Breast epithelium (tissue), 4 donors: ENCODE results near the gene FXYD1. TPM values are rescaled to one million over a fixed set of nuclear protein-coding genes. Genes with fewer than 3 reads are reported as not detected.
A peak's percentile ranks its signal among the peaks of the same experiment; 100 is the strongest.

Source experiments
- DNase-seq, 2 donors: peaks; one replicate each; pipeline ENCODE4 v3.0.0-alpha.2; 2019; ENCODE audit warnings: low spot score in 2 of 2
- H3K27ac ChIP-seq, 2 donors: fragments of 200-600 bp; sonication (generic) in 1 of 2; one replicate each; pipeline ENCODE4 v1.5.1; 2016 to 2019; ENCODE audit warnings: mild to moderate bottlenecking in 1 of 2
- H3K27me3 ChIP-seq, 2 donors: fragments of 200-600 bp; sonication (generic) in 1 of 2; one replicate each; pipeline versions ENCODE4 v1.5.1 to v1.6.0; 2017 to 2019; ENCODE audit warnings: control low read depth in 1 of 2, mild to moderate bottlenecking in 1 of 2
- H3K36me3 ChIP-seq: fragments of 200-600 bp; one replicate; pipeline ENCODE4 v1.5.1; 2019
- H3K4me1 ChIP-seq, 2 donors: fragments of 200-600 bp; sonication (generic); one replicate each; pipeline ENCODE4 v1.5.1; 2016 to 2019; ENCODE audit warnings: control low read depth in 1 of 2
- H3K4me3 ChIP-seq, 3 donors: fragments of 200-600 bp; sonication (generic); 1 replicate in 2 of 3; 2 replicates in 1 of 3; pipeline ENCODE4 v1.5.1; 2016 to 2019; ENCODE audit warnings: mild to moderate bottlenecking in 3 of 3, moderate library complexity in 2 of 3
- H3K9me3 ChIP-seq, 2 donors: fragments of 200-600 bp; sonication (generic) in 1 of 2; one replicate each; pipeline ENCODE4 v1.5.1; 2016 to 2019; ENCODE audit warnings: control low read depth in 1 of 2
- CTCF ChIP-seq, 3 donors: fragments of 450-650 bp; IDR thresholded peaks; one replicate each; pipeline ENCODE4 v1.5.1; 2016 to 2017; ENCODE audit warnings: antibody characterized with exemption in 3 of 3, mild to moderate bottlenecking in 3 of 3, moderate library complexity in 3 of 3
- POLR2A ChIP-seq: fragments of 450-650 bp; IDR thresholded peaks from one replicate; pipeline ENCODE4 v1.6.1; 2016; ENCODE audit warnings: antibody characterized with exemption, mild to moderate bottlenecking, moderate library complexity
- POLR2AphosphoS5 ChIP-seq, 3 donors: sonication (generic); formaldehyde crosslinking; IDR thresholded peaks; one replicate each; pipeline ENCODE4 v1.6.1; 2017; ENCODE audit warnings: antibody characterized with exemption in 3 of 3
- intact Hi-C: fragments of 100-400 bp; cut with DNase I; formaldehyde crosslinking; loops from one replicate; pipeline ENCODE4 v1.15.1; 2023; ENCODE audit warnings: low total_unique reads
- total RNA-seq, 3 donors: library from RNA; depleted of rRNA; stranded (reverse); fragments of >200 nt; gene quantifications; one replicate each; pipeline ENCODE4 v1.1.0, GENCODE V29; 2016

Gene FXYD1
- total RNA-seq, 3 donors from 2014 or later: 15.5 to 75.5 (median 34.7) TPM

- TF ChIP-seq POLR2AphosphoS5 (IDR thresholded peaks at IDR 0.05) (no peak), CTCF (IDR thresholded peaks at IDR 0.05) (no peak), POLR2A (no peak)
- Histone ChIP-seq H3K27ac (peak overlapping the region in 1 of 2 donors; percentile 25), H3K27me3 (no peaks in the 10 kb centered on the region), H3K4me3 (no peak overlapping the region), H3K4me1 (peaks cover 0 to 5% of the 10 kb centered on the region in 2 donors), H3K36me3 (no peaks in the 10 kb centered on the region), H3K9me3 (no peaks in the 10 kb centered on the region)
- intact Hi-C loops: loop anchor here (5.0 kb wide), 1 partner anchor 64 kb away; no protein-coding TSS in a partner anchor
- DNase-seq: no peak
These were observed 7.6 kb upstream of the FXYD1 start for GRCh38 chr19:35130761-35131720.

GRCh38 chr19:35132254-35132653, 6.4 kb upstream of the FXYD1 start:
- Histone ChIP-seq H3K9me3 (no peaks in the 10 kb centered on the region), H3K36me3 (no peaks in the 10 kb centered on the region), H3K4me1 (no peaks in the 10 kb centered on the region), H3K27me3 (no peaks in the 10 kb centered on the region), H3K27ac (no peak overlapping the region), H3K4me3 (peak overlapping the region in 1 of 3 donors; percentile 30)
- no peak for TF ChIP-seq CTCF (IDR thresholded peaks at IDR 0.05)
- TF ChIP-seq POLR2A: no peak
- no peak for TF ChIP-seq POLR2AphosphoS5 (IDR thresholded peaks at IDR 0.05)
- DNase-seq: no peak
- intact Hi-C loops: loop anchor here (5.0 kb wide), 1 partner anchor 65 kb away; no protein-coding TSS in a partner anchor

- Histone ChIP-seq H3K4me1 (no peaks in the 10 kb centered on the region), H3K4me3 (peak overlapping the region; percentile 18 to 37 (median 30)), H3K27me3 (no peaks in the 10 kb centered on the region), H3K27ac (peak overlapping the region in 1 of 2 donors; percentile 80), H3K36me3 (no peaks in the 10 kb centered on the region), H3K9me3 (no peaks in the 10 kb centered on the region)
- intact Hi-C loops: loop anchor here (1.0 to 5.0 kb wide), 2 partner anchors 31 to 67 kb away; no protein-coding TSS in a partner anchor
- DNase-seq: no peak
- TF ChIP-seq POLR2AphosphoS5 (IDR thresholded peaks at IDR 0.05) (no peak), CTCF (IDR thresholded peaks at IDR 0.05) (no peak), POLR2A (no peak)
These were observed 4.8 kb upstream of the FXYD1 start for GRCh38 chr19:35133826-35134225.

- Histone ChIP-seq H3K4me1 (no peaks in the 10 kb centered on the region), H3K27me3 (no peaks in the 10 kb centered on the region), H3K27ac (peak within 1 kb of the TSS; percentile 52 to 91), H3K9me3 (no peaks in the 10 kb centered on the region), H3K4me3 (peak within 1 kb of the TSS; percentile 18 to 58 (median 30)), H3K36me3 (no peaks in the 10 kb centered on the region)
- DNase-seq: no peak
- no peak for TF ChIP-seq CTCF (IDR thresholded peaks at IDR 0.05)
- TF ChIP-seq POLR2A: no peak
- TF ChIP-seq POLR2AphosphoS5 (IDR thresholded peaks at IDR 0.05): no peak
- intact Hi-C loops: loop anchor here (5.0 kb wide), 1 partner anchor 67 kb away; no protein-coding TSS in a partner anchor
These were observed 3.9 kb upstream of the FXYD1 start, which contains the start of gene LGI4 for GRCh38 chr19:35134601-35135242. LGI4 (minus strand) TSS chr19:35135059; CDS start chr19:35134680, 379 bp downstream.
